RWPE1 (cell line): ENCODE data around the gene STIP1.

Experiments used
- CTCF ChIA-PET: fragments of 350-600 bp; sonication (Branson Sonifier 250); formaldehyde crosslinking; extraction: SDS; loops from one replicate; lab custom pipeline; 2021; lab: Yijun Ruan, JAX
- POLR2A ChIA-PET: fragments of 400-600 bp; formaldehyde crosslinking; extraction: SDS; loops from one replicate; lab custom pipeline; 2020; ENCODE audit warnings: antibody characterized with exemption; ENCODE audit not compliant: low non-redundant PET; lab: Yijun Ruan, JAX
- DNase-seq: peaks from one replicate; pipeline ENCODE4 v3.0.0; 2012; ENCODE audit warnings: low spot score
- H3K27ac ChIP-seq: fragments of 450-650 bp; 2 replicates; pipeline ENCODE4 v1.5.1; 2017
- CTCF ChIP-seq: fragments of 450-650 bp; conservative IDR thresholded peaks from 2 replicates; pipeline ENCODE4 v1.5.1; 2017; ENCODE audit warnings: low read depth, mild to moderate bottlenecking

STIP1 gene

DNA sequence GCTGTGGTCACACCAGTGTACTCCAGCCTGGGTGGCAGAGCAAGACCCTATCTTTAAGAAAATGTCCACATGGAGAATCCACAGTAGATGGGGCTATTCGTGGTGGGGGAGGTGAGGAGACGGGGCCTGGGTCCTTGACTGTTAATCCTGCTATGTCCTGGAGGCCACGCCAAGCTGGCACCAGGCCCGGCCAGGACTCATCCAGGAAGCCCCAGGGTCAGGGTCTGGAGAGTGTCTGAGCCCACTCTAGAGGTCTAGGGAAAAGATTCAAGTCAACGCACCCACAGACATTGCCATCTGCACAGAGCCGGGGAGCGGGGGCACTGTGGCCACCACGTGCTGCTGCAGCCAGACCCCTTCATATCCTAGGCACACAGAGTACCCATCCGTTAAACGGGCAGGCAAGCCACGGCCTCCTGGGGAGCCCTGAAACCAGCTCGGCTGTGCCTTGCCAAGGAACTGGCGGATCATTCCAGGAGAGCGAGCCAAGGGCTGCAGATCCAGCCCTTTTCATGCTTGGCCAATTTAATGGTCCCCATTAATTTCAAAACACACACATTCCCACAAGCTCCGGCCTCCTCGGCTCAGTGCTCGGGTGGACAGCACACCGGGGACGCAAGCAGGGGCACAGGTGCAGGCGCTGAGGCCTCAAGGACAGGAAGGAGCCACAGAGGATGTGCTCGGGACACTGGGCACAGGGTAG, 44.7 kb upstream of the STIP1 start:
- no peak overlapping the region for H3K27ac ChIP-seq
- no peak for DNase-seq
- POLR2A ChIA-PET: no interaction called here
- CTCF ChIA-PET: no interaction called here
- no peak for TF ChIP-seq CTCF

DNA sequence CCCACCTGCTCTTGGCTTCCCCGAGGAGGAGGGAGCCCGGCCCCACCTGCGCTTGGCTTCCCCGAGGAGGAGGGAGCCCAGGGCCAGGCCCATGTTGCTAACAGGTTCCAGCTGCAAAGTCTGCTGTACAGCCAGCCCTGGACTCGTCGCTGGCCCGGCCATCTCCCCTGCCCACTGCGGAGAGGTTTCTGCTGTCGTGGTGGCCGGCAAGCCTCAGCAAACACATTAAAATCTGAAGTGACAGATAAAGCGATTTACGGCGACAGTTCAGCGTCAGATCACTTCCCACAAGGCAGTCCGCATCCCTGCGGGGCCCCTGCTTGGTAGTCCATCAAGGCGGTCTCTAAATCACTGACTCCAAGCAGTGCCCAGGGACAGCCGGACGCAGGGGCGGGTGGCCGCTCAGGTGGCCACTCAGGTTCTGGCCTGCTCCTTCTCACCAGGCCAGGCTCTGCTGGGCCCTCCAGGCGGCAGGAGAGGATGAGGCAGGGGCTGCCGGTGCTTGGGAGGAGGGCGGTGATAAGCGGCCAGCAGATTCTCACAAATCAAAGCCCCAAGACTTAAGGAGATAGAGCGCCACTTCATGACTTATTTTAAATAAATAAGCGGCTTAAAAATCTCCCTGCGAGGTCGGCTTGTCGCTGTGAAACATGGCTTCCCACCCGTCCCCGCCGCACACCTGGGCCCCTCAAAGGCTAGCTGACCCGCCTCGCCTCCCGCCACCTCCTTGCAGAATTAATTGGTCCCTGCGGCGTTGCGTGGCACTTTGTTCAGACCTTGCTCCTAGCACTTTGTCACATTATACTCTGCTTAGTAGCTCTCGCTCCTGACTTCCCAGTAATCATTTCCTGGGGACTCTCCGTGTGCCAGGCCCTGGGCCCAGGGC, 41.1 kb upstream of the STIP1 start:
- CTCF ChIA-PET: interaction anchor here (0.6 to 0.8 kb wide), 4 partner anchors 108 to 687 kb away, joined by 3 to 4 read pairs (median 4); partner anchors contain the start of gene OTUB1
- H3K27ac ChIP-seq: peak overlapping the region; percentile 56
- POLR2A ChIA-PET: no interaction called here
- DNase-seq: no peak
- no peak for TF ChIP-seq CTCF

GRCh38 chr11:64146036-64146955, 39.7 kb upstream of the STIP1 start:
- peak; percentile 20 for DNase-seq

DNA sequence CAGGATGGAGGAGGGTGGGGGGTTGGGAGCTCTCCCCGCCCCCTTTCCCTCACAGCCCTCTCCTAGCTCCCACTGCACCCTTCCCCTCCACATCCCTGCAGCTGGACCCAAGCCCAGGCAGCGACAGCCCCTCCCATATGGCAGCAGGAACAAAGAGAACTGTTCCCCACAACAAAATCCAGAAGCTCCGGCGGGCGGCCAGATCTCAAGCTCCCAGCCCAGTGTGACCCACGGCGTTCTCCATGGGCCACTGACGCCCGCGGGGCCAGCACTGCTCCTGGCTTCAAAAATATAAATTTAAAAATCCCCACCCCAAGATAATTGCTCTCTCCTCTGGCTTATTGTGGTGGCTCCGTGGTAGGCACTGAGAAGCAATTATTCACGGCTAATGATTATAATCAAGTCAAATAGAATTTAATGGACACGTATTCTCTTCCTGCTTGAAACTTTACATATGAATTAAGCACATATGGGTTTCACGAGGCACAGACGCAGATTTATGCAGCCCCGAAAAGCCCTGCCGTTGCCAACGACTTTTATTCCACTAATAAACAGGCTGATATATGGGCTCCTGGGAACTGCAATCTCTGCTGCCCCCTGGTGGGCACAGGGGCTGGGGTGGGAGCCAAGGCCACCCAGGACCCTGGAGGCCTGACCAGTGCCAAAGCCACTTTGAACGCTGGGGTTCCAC, 37.6 kb upstream of the STIP1 start:
- H3K27ac ChIP-seq: no peak overlapping the region
- CTCF ChIA-PET: interaction anchor here (0.5 to 4.6 kb wide), 7 partner anchors 8 to 148 kb away, joined by 3 to 45 read pairs (median 3); no protein-coding TSS in a partner anchor
- POLR2A ChIA-PET: interaction anchor here (0.6 kb wide), 2 partner anchors 203 to 340 kb away, joined by 4 to 5 read pairs; no protein-coding TSS in a partner anchor
- peak; percentile 67 for DNase-seq
- TF ChIP-seq CTCF: peak; percentile 87

More at GRCh38 chr11:64146036-64146955, 39.7 kb upstream of the STIP1 start:
- TF ChIP-seq CTCF: peak; percentile 65
- H3K27ac ChIP-seq: peak overlapping the region; percentile 56
- ChIA-PET POLR2A (no interaction called here), CTCF (interaction anchor here (0.5 to 0.8 kb wide), 6 partner anchors 105 to 1254 kb away, joined by 3 to 5 read pairs (median 4); partner anchors contain the start of gene OTUB1)

- TF ChIP-seq CTCF: peak; percentile 22
- ChIA-PET CTCF (interaction anchor here (0.5 to 4.6 kb wide), 9 partner anchors 16 to 475 kb away, joined by 3 to 45 read pairs (median 3); no protein-coding TSS in a partner anchor), POLR2A (no interaction called here)
- DNase-seq: no peak
- no peak overlapping the region for H3K27ac ChIP-seq
Measured at GRCh38 chr11:64148917-64149617, 36.9 kb upstream of the STIP1 start.
